NCI-H1105 (cell line): ENCODE measurements around the gene IFT81.
A peak's percentile ranks its signal among the peaks of the same experiment; 100 is the strongest.
"Not testable (repeated sequence)": the region's sequence is repeated elsewhere in the genome, so short reads cannot be mapped to it uniquely, and the experiment has no call there.

Experiments
- DNase-seq: peaks from one replicate; lab custom pipeline; 2025; lab: John Stamatoyannopoulos, UW

The IFT81 gene, protein sequence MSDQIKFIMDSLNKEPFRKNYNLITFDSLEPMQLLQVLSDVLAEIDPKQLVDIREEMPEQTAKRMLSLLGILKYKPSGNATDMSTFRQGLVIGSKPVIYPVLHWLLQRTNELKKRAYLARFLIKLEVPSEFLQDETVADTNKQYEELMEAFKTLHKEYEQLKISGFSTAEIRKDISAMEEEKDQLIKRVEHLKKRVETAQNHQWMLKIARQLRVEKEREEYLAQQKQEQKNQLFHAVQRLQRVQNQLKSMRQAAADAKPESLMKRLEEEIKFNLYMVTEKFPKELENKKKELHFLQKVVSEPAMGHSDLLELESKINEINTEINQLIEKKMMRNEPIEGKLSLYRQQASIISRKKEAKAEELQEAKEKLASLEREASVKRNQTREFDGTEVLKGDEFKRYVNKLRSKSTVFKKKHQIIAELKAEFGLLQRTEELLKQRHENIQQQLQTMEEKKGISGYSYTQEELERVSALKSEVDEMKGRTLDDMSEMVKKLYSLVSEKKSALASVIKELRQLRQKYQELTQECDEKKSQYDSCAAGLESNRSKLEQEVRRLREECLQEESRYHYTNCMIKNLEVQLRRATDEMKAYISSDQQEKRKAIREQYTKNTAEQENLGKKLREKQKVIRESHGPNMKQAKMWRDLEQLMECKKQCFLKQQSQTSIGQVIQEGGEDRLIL

DNA sequence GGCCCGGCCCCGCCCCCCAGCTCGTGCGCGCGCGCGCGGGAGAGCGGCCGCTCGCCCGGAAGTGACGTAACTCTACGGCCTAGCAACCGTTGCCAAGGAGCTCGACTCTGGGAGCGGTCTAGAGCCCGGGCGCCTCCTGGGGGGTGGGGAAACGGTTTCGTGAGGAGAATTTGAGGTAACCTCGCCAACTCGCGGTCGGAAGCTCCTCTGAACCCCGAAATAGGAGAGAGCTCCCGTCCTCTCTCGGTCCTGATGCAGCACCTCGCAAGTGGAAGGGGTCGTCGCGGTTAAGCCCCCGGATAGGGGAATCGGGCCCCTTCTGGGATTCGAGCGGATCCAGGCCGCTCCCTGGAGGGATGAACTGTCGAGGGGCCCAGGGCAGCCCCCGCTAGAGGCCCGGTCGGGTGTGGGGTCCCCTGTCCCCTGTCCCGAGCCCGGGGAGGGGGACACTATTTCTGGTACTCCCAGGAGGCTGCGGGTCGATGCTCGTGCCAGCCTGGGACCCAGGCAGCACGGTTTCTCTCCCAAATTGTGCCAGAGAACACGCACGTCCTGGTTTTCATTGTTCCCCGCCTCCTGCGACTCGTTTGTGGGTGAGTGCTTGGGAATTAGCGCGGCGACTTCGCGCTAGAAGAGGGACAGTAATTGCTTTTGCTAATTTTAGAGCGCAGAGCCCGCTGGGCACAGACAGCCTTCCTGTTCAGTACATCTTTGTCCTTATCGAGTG, at the start of gene IFT81:
IFT81 (plus strand) TSS at position 89 of the 727 bp plus-strand sequence. CDS start 3,024 bp downstream, outside the sequence.
- DNase-seq: peak; percentile 89

- DNase-seq: no peak
These were observed 48.3 kb upstream of the IFT81 start for GRCh38 chr12:110075880-110076279.

GRCh38 chr12:110077800-110078199, 46.4 kb upstream of the IFT81 start:
- no peak for DNase-seq

DNA sequence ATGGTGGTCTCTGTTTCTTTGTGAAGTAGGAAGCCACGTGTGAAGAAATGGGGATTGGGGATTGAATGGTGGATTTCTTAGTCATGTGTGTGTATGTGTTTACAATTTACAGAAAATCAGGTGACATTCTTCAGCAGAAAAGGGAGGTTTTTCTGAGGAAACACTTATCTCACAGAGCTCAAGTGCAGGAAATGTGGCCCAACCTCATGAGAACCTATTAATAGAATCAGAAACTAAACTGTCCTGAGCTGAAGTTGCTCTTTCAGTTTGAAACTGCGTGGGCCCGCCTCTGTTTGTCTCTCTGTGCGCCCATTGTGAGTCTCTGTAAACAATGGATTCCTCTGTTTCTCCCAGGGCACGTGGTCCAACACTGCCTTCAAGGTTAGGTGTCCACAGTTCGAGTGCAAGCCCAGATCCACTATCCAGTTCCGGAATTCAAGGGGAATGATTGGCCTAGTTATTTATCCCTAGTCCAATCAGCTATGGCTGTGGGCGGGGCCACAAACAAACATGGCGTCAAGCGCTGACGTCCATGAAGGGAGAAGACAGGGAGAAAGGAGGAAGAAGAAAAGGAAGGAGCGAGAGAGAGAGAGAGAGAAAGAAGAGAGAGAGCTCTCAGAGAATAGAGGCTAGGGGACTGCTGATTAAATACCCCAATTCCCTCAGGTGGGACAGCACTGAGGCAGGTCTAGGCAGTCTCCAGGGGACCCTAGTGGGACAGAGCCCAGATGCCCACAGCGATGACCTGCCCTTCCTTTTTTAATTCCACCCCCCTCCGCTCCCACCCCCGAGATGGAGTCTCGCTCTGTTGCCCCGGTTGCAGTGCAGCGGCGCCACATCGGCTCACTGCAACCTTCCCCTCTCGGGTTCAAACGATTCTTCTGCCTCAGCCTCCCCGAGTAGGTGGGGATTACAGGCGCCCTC, 44.4 kb upstream of the IFT81 start:
- DNase-seq: no peak

GRCh38 chr12:110080410-110080809, 43.7 kb upstream of the IFT81 start:
- DNase-seq: no peak

DNA sequence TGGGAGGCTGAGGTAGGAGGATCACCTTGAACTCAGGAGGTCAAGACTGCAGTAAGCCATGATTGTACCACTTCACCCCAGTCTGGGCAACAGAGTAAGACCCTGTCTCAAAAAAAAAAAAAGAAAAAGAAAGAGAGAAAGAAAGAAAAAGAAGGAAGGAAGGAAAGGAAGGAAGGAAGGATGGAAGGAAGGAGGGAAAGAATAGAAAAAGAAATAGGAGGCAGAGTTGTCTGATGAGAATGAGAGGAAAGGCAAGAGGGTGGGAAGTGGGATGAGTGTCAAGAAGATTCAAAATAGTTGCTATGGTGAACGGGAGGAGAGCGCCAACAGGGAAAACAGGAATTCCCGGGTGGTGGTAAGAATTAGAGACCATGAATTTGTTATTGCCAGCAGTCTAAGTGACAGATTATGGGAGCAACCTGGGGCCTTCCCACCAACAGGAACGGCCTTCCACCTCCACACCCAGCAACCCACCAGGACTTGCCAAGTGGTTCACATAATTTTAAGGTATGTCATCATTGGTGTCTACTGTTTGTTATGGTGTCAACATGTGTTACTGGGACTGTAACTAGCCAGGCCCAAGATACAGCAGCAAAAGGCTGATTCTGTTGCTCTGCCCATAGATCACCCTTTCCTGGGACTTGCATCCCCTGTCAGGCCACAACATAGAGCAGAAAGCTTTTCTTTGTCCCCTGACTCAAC, 39.7 kb upstream of the IFT81 start:
- DNase-seq: no peak

DNA sequence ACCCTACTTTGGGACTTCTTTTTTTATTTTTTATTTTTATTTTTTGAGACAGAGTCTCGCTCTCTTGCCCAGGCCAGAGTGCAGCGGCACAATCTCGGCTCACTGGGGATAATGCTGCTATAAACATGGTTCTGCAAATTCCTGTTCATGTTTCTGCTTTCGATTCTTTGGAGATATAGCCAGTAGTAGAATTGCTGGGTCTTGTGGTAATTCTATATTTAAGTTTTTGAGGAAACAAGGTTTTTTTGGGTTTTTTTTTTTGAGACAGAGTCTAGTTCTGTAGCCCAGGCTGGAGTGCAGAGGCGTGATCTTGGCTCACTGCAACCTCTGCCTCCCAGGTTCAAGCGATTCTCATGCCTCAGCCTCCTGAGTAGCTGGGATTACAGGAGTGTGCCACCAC, 35.9 kb upstream of the IFT81 start:
- DNase-seq: not testable (repeated sequence)

- DNase-seq: no peak
These were observed 35.2 kb upstream of the IFT81 start for GRCh38 chr12:110088936-110089335.

DNA sequence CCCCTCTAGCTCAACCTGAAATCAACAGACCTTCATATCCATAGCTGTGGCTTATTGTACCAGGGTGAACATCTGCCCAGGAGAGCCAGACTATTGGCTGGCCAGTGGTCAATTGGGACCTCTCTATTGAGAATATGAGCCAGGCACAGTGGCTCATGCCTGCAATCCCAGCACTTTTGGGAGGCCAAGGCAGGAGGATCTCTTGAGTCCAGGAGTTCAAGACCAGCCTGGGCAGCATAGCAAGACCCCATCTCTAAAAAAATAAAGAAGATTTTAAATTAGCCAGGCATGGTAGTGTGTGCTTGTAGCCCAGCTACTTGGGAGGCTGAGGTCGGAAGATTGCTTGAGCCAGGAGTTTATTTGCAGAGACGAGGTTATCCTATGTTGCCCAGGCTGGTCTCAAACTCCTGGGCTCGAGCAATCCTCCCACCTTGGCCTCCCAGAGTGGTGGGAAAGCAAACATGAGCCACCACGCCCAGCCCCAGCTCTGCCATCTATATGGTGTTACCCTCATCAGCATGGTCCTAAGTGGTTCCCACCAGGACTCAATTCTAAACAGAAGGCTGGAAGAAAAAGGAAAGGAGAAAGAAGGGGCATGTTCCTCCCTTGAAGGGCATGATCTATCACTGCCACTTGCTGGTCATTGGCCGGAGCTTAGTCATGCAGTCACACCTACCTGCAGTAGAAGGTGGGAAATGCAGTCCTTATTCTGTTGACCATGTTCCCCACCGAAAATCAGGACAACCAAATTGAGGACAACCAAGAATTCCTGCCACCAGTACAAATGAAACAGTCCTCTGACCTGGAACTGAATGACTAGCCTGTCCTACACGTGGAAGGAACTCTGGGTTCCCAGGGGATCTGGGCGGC, 33.7 kb upstream of the IFT81 start:
- no peak for DNase-seq

GRCh38 chr12:110091136-110091711, 32.9 kb upstream of the IFT81 start:
- no peak for DNase-seq

- DNase-seq: no peak
These were observed 30.4 kb upstream of the IFT81 start for GRCh38 chr12:110093631-110094311.

DNA sequence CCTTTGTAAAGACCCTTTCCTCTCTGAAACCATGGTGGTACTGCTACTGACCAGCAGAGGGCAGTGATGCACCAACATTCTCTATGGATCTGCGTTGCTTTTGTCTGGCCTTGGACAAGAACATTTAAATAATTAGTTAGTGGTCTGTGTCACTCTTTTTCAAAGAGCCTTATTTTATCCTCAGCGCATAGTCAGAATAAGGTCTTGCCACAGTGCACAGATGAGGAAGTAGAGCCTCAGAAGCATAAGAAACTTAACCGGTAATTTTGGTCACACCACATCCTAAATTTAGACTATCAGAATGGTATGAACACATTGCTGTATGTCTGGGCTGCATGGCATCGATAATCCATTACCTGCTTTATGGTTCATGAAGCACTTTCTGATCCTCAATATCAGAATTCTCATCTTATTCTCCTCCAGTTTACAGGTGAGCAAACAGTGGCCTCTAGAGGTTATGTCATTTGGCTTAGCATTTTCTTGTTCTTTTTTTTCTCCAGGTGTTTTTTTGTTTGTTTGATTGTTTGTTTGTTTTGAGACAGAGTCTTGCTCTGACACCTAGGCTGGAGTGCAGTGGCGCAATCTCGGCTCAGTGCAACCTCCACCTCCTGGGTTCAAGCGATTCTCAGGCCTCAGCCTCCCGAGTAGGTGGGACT, 23.7 kb upstream of the IFT81 start:
- DNase-seq: peak; percentile 62

GRCh38 chr12:110102255-110102654, 21.9 kb upstream of the IFT81 start:
- DNase-seq: no peak

- no peak for DNase-seq
These were observed 19.7 kb upstream of the IFT81 start for GRCh38 chr12:110104188-110105094.

DNA sequence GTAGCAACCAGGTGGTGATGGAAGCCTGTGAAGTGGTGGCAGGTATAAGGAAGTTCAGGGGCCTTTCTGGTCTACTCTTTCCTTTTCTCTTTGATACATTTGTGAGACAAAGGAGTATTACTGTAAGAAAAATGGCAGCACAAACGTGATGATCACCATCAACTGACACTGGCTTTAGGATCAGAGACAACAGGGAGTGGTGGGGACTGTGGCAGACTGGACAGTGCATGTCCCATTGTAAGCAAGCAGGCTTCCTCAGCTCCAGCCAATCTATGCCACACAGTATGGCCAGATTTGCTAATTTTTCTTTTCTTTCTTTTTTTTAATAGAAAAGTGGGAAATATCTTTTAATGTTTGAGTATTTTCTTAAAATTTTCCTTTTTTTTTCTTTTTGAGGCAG, 19.0 kb upstream of the IFT81 start:
- DNase-seq: no peak

GRCh38 chr12:110105986-110106385, 18.2 kb upstream of the IFT81 start:
- DNase-seq: no peak
